ENCODE measurements around the gene ERC1.

ERC1 gene

DNA sequence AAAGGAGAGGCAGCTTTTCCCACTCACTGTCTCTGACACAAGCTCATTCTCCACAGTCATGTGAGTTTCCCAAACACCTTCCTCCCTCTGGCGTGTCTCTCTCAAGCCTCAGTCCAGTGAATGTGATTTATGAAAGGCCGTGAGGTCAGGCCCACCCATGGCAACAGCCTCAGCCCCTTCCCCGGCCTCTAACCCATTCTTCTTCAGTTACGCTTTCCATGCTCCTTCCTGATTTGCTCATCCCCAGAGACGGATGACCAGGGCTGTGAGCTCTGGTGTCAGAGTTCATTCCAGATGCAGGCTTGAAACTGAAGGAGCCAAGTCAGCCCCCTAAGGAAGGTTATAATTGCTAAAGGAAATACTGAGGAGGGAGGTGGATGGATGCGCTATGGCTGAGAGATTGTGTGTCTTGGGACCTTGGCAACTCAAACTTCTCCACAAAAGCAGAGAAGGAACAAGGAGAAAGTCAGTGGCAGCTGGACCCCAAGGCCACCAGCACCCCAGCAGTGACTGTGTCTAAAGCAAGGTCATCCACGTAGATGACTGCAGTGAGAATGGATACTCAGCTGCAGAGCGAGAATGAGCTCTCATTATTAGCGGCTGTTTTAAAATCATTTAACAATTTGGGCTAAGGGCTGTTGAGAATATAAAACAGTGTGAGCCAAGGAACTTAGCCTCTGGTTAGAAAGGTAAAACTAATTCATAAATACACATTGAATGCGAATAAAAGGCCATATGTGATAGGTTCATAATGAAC lies 519.2 kb downstream of the ERC1 start:
- Mint-ChIP-seq H3K9me3 (peaks cover 3% of the 10 kb centered on the region), H3K4me3 (no peak overlapping the region), H3K27ac (no peak overlapping the region), H3K4me1 (ENCODE audit: low read depth) (no peaks in the 10 kb centered on the region), H3K36me3 (ENCODE audit: low read depth) (no peaks in the 10 kb centered on the region), H3K27me3 (peaks cover 48% of the 10 kb centered on the region)
- intact Hi-C loops (cut with micrococcal nuclease), result no loop called here

DNA sequence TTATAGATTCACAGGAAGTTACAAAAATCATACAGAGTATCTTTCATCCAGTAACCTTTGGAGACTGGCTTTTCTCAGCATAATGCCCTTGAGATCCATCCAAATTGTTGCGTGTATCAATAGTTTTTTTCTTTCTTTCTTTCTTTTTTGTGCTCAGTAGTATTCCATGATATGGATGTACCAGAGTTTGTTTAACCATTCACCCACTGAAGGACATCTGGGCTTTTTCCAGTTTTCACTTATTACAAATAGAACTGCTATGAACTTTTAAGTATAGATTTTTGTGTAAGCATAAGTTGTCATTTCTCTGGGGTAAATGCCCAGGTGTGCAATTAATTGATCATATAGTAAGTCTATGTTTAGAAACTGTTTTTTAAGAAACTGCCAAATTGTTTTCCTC lies 524.0 kb downstream of the ERC1 start:
- H3K4me1 Mint-ChIP-seq (ENCODE audit: low read depth), result no peaks in the 10 kb centered on the region
- H3K27ac Mint-ChIP-seq, result no peak overlapping the region
- no peaks in the 10 kb centered on the region for H3K36me3 Mint-ChIP-seq (ENCODE audit: low read depth)
- peaks cover 57% of the 10 kb centered on the region for H3K27me3 Mint-ChIP-seq
- no peak overlapping the region for H3K4me3 Mint-ChIP-seq
- intact Hi-C loops (cut with micrococcal nuclease), result no loop called here
- peaks cover 9% of the 10 kb centered on the region for H3K9me3 Mint-ChIP-seq

DNA sequence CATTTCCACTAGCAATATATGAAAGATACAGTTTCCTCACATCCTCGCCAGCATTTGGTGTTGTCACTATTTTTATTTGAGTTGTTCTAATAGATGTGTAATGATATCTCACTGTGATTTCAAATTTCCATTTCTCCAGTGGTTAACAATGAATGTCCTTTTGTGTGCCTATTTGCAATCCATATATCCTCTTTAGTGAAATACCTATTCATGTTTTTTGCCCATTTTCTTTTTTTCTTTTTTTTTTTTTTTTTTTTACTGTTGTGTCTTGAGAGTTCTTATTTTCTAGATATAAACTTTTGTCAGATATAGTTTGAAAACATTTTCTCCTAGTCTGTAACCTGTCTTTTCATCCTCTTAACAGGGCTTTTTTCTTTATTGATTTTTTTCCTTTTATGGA lies 524.4 kb downstream of the ERC1 start:
- no peaks in the 10 kb centered on the region for H3K36me3 Mint-ChIP-seq (ENCODE audit: low read depth)
- peaks cover 9% of the 10 kb centered on the region for H3K9me3 Mint-ChIP-seq
- intact Hi-C loops (cut with micrococcal nuclease), result no loop called here
- no peaks in the 10 kb centered on the region for H3K4me1 Mint-ChIP-seq (ENCODE audit: low read depth)
- H3K27me3 Mint-ChIP-seq, result peaks cover 54% of the 10 kb centered on the region
- no peak overlapping the region for H3K4me3 Mint-ChIP-seq
- no peak overlapping the region for H3K27ac Mint-ChIP-seq

DNA sequence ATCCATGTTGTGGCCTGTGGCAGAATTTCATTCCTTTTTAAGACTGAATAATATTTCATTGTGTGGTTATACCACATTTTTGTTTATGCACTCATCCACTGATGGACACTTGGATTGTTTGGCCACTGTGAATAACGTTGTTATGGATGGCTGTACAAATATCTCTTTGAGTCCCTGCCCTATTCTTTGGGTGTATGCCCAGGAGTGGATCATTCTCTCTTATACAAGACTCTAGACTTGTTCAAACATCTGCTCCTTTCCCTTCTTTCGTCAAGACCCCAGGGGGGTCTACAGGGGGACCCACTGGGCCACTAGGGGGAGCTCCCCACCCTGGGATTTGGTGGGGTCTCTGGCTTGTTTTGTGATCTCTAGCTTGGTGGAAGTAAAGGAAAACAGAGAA lies 526.0 kb downstream of the ERC1 start:
- no peaks in the 10 kb centered on the region for H3K36me3 Mint-ChIP-seq (ENCODE audit: low read depth)
- no peak overlapping the region for H3K27ac Mint-ChIP-seq
- H3K4me1 Mint-ChIP-seq (ENCODE audit: low read depth), result no peaks in the 10 kb centered on the region
- intact Hi-C loops (cut with micrococcal nuclease), result no loop called here
- H3K4me3 Mint-ChIP-seq, result no peak overlapping the region
- H3K27me3 Mint-ChIP-seq, result peaks cover 52% of the 10 kb centered on the region
- peaks cover 9% of the 10 kb centered on the region for H3K9me3 Mint-ChIP-seq

DNA sequence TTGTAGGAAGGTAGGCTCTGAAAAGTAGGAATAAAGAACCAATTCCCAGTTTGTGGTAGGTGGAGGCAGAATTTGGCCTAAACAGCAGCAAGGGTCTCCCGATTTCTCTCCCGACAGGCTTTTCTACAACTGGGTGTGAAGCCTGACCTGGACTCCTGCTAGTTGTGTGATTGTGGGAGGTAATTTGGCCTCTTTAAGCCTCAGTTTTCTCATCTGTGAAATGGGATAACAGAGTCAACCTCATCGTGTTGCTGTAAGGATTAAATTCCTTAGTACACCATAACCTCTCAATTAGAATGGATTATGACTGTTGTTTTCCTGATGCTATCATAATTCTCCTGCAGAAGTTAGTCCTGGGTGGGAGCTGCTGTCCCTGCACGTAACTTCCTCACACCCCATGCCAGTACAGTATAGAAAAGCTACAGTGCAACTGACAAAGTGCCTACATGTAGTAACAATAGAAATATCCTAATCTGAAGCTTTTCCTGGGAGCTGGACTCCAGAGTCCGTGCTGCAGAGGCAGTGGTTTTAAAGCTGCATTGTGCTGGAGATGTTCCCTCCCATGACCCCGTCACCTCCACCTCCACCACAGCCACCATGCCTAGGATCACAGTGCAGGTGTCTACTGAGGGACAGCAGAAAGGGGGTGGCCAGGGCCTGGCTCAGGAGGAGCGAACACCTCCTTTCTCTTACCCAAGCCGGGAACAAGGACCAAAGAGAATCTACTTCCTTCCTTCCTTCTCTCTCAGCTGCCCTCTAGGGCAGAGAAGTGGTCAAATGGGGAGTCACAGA lies 526.9 kb downstream of the ERC1 start:
- Mint-ChIP-seq H3K9me3 (peaks cover 9% of the 10 kb centered on the region), H3K27me3 (peaks cover 49% of the 10 kb centered on the region), H3K4me3 (no peak overlapping the region), H3K4me1 (ENCODE audit: low read depth) (no peaks in the 10 kb centered on the region), H3K36me3 (ENCODE audit: low read depth) (no peaks in the 10 kb centered on the region), H3K27ac (no peak overlapping the region)
- intact Hi-C loops (cut with micrococcal nuclease), result no loop called here

DNA sequence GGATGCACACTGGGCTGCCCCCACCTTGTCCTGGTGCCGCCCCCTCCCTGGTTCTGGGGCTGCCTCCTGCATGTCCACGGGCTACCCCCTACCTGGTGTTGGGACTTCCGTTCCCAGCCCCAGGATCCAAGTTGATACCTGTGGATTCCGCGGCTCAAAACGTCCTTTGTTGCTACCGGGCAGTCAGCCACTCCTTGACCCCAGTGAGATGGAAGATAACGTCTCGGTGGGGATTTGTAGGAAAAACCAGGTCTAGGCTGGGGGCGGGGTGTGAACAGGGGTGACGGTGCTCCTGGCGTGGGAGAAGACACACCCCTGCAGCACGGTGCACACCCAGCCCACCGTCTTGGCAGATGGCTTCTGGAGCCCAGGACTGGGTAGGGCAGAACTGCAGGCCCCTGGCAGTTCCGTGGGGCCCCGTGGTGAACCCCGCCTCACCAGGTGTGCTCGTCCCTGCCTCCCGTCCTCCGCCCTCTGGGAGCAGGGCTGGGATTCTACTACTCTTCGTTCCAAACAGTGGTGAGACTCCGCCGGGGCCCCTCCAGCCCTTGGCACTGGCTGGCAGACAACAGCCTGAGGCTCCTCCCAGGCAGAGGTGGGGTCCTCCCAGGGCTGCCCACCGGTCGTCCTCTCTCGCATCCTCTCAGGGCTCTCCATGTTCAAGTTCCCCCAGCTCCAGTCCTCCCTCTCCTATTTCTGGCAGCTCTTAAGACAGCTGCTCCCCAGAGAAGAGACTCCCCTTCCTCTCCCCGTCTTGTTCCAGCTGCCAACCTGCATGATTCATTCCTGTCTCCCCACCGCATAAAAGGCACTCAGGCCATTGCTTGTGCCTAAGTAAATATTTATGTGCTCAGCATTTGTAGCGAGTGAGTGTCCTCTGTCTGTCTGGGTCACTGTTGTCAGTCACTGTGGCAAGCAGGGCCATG lies 527.8 kb downstream of the ERC1 start:
- no peak overlapping the region for H3K4me3 Mint-ChIP-seq

DNA sequence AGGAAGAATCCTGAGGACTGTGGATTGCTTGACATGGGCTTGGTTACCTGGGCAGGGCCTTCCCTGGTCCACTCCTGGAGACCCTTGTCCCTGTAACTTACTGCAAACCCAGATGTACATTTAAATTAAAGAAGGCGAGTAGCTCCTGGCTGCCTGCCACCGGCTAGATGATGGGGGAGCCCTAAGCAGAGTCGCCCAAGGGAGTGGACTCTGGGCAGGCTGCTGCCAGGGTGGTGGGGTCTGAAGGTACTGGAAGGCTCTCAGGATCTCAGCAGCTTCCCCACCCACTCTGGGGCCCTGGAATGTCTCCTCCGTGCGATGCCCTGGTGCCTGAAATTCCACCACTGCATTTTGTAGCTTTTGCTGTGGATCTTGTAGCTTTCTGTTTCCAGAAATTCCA lies 528.6 kb downstream of the ERC1 start:
- H3K27me3 Mint-ChIP-seq, result peaks cover 57% of the 10 kb centered on the region
- H3K4me3 Mint-ChIP-seq, result no peak overlapping the region
- intact Hi-C loops (cut with micrococcal nuclease), result no loop called here
- H3K9me3 Mint-ChIP-seq, result peaks cover 9% of the 10 kb centered on the region
- H3K4me1 Mint-ChIP-seq (ENCODE audit: low read depth), result no peaks in the 10 kb centered on the region
- no peak overlapping the region for H3K27ac Mint-ChIP-seq
- H3K36me3 Mint-ChIP-seq (ENCODE audit: low read depth), result no peaks in the 10 kb centered on the region

More for the DNA sequence above, 527.8 kb downstream of the ERC1 start:
- Mint-ChIP-seq H3K9me3 (peaks cover 9% of the 10 kb centered on the region), H3K36me3 (ENCODE audit: low read depth) (no peaks in the 10 kb centered on the region), H3K27me3 (peaks cover 54% of the 10 kb centered on the region), H3K4me1 (ENCODE audit: low read depth) (no peaks in the 10 kb centered on the region), H3K27ac (no peak overlapping the region)
- intact Hi-C loops (cut with micrococcal nuclease), result no loop called here

DNA sequence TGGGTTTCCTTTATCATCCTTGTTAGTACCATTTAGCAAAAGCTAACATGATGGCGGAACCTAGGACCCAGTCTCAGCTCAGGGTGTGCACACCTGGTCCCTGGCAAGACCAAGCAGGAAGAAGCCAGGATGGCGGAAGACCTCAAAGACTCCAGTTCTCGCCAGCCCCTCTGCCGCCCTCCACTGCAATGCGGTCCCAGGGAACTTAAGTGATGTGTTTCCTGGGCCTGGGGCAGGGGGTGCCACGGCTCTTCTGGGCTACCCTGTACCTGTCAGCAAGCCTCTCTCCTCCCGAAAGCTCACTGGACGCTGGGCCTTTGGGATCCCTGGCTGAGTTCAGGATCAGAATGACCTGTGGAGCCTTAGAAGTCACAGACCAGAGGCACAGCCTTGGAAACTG lies 532.0 kb downstream of the ERC1 start:
- peaks cover 70% of the 10 kb centered on the region for H3K27me3 Mint-ChIP-seq
- H3K27ac Mint-ChIP-seq, result no peak overlapping the region
- intact Hi-C loops (cut with micrococcal nuclease), result no loop called here
- H3K4me1 Mint-ChIP-seq (ENCODE audit: low read depth), result no peaks in the 10 kb centered on the region
- no peaks in the 10 kb centered on the region for H3K36me3 Mint-ChIP-seq (ENCODE audit: low read depth)
- no peak overlapping the region for H3K4me3 Mint-ChIP-seq
- no peaks in the 10 kb centered on the region for H3K9me3 Mint-ChIP-seq

DNA sequence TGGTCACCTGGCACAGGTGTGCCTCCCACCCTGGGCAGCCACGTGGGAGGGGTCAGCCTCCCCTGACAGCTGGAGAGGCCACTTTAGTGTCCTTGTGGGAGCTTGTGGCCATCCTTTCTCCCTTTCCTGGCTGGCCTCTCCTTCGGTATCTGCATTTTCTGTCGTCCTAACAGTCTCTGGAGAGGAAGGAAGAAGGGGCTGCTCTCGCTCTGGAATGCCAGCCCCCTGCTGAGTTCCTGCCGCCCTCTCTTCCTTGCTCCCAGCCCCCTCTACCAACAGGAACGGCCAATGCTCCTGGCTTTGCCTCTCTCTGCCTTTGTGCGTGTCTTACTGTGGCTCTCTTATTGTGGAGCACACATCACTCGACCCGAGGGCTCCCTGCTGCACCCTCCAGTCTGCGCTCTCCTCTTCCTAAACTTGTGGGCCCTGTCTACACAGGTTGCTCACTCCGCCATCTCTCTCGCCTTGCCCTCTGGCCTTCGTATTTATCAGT lies 532.6 kb downstream of the ERC1 start:
- H3K27ac Mint-ChIP-seq, result no peak overlapping the region
- H3K4me3 Mint-ChIP-seq, result no peak overlapping the region
- no peaks in the 10 kb centered on the region for H3K9me3 Mint-ChIP-seq
- H3K27me3 Mint-ChIP-seq, result peaks cover 70% of the 10 kb centered on the region
- no peaks in the 10 kb centered on the region for H3K36me3 Mint-ChIP-seq (ENCODE audit: low read depth)
- no peaks in the 10 kb centered on the region for H3K4me1 Mint-ChIP-seq (ENCODE audit: low read depth)
- intact Hi-C loops (cut with micrococcal nuclease), result no loop called here

DNA sequence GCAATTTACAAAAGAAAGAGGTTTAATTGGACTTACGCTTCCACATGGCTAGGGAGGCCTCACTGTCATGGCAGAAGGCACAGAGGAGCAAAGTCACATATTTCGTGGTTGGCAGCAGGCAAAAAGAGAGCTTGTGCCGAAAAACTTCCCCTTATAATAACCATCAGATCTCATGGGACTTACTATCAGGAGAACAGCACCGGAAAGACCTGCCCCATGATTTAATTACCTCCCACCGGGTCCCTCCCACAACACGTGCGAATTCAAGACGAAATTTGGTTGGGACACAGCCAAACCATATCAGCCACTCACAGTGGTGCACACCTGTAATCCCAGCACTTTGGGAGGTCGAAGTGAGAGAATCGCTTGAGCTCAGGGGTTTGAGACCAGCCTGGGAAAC lies 534.8 kb downstream of the ERC1 start:
- H3K36me3 Mint-ChIP-seq (ENCODE audit: low read depth), result no peaks in the 10 kb centered on the region

DNA sequence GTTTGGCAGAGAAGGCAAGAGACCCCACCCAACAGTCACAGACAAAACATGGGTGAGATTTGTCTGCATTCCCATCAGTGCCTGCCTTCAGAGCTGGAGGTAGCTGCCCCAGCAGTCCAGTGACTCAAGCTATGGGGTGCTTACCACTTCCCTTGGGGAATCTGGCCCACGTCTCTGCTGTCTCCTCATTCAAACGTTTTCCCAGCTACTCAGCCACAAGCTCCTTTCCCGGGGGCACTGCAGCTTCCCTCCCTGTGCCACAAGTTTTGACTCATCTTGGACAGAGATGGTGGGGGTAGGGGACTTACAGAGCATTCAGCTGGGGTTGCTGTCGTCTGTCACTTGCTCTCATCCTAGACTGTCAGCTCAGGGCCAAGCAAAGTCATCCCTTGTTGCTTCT lies 536.8 kb downstream of the ERC1 start:
- no peak overlapping the region for H3K4me3 Mint-ChIP-seq
- H3K27me3 Mint-ChIP-seq, result peaks cover 83% of the 10 kb centered on the region
- no peaks in the 10 kb centered on the region for H3K9me3 Mint-ChIP-seq
- peaks cover 10% of the 10 kb centered on the region for H3K4me1 Mint-ChIP-seq (ENCODE audit: low read depth)
- intact Hi-C loops (cut with micrococcal nuclease), result no loop called here
- H3K27ac Mint-ChIP-seq, result no peak overlapping the region
- H3K36me3 Mint-ChIP-seq (ENCODE audit: low read depth), result no peaks in the 10 kb centered on the region

More for the DNA sequence above, 534.8 kb downstream of the ERC1 start:
- peaks cover 5% of the 10 kb centered on the region for H3K4me1 Mint-ChIP-seq (ENCODE audit: low read depth)
- no peak overlapping the region for H3K4me3 Mint-ChIP-seq
- peaks cover 68% of the 10 kb centered on the region for H3K27me3 Mint-ChIP-seq
- no peaks in the 10 kb centered on the region for H3K9me3 Mint-ChIP-seq
- no peak overlapping the region for H3K27ac Mint-ChIP-seq
- intact Hi-C loops (cut with micrococcal nuclease), result no loop called here

DNA sequence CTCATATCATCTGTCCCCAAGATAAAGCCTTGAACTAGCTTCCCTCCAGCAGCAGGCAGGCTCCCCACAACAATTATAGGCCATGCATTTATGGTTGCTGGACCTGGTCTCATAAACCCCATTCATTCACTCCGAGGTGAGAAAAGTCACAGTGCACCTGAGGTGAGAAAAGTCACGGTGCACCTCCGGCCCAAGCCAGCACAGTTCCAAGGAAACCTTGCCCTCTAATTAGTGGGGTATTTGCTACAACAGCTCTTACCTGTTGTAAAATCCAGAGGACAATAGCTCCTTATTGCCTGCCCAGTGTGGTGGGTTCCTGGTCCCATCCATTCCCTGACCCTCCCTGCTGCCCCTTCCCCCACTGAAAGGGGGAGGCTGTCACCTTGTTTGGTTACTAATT lies 537.8 kb downstream of the ERC1 start:
- no peaks in the 10 kb centered on the region for H3K9me3 Mint-ChIP-seq
- H3K36me3 Mint-ChIP-seq (ENCODE audit: low read depth), result no peaks in the 10 kb centered on the region
- peaks cover 84% of the 10 kb centered on the region for H3K27me3 Mint-ChIP-seq

DNA sequence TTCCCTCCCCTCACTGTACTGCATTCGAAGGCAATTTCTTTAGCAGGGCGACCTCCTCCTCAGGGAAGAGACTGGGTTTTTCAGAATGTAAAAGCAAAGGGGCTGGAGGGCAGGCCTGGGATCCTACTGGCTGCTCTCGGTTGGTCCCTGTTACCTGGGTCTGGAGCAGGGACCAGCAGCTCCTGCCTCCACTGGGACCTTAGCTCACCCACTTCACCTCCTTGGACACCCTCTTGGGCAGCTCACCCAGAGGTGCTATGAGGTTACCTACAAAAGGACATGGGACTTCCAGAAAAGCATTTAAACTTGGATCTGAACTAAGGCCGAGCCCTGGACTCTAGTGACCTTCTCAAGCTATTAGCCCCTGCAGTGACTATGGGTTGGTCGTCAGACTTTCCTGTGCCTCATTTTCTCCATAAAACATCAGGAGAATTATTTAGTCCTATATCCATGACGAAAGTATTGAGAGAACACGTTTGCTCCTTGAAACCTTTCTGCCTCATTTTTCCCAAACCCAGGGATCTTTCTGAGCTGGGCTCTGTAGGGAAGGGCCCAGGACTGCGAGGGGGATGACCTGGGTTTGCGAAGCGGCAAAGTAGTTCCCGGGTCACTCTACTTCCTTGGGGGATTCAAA lies 538.3 kb downstream of the ERC1 start:
- H3K27me3 Mint-ChIP-seq, result peaks cover 86% of the 10 kb centered on the region

More for the DNA sequence above, 537.8 kb downstream of the ERC1 start:
- intact Hi-C loops (cut with micrococcal nuclease), result no loop called here
- peaks cover 20% of the 10 kb centered on the region for H3K4me1 Mint-ChIP-seq (ENCODE audit: low read depth)
- no peak overlapping the region for H3K4me3 Mint-ChIP-seq
- no peak overlapping the region for H3K27ac Mint-ChIP-seq

More for the DNA sequence above, 538.3 kb downstream of the ERC1 start:
- Mint-ChIP-seq H3K27ac (no peak overlapping the region), H3K9me3 (no peaks in the 10 kb centered on the region), H3K4me3 (peak overlapping the region; percentile 73), H3K36me3 (ENCODE audit: low read depth) (no peaks in the 10 kb centered on the region), H3K4me1 (ENCODE audit: low read depth) (peaks cover 23% of the 10 kb centered on the region)
- intact Hi-C loops (cut with micrococcal nuclease), result no loop called here
